Midbrain (tissue), 1 donor: Measurements from ENCODE around the gene CYP3A7.
"Not testable (repeated sequence)": the region's sequence is repeated elsewhere in the genome, so short reads cannot be mapped to it uniquely, and the experiment has no call there.

ENCODE experiments used
- DNase-seq: peaks from one replicate; lab custom pipeline; 2025; lab: John Stamatoyannopoulos, UW

The CYP3A7 gene

DNA sequence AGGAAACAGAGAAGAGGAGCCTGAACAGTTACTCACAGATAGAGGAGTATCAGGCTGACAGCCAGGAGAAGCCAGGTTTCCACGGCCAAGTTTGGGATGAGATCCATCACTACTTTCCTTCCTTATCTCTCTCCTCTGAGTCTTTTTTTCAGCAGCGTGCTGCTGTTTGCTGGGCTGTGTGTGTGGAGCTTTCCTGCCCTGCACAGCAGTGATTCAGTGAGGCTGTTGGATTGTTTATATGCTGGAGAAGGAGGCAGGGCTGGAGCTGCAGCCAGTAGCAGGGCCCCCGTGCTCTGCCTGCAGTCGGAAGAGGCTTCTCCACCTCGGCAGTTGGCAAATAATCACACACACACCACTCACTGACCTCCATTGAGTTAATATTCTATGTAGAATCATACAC, at the start of gene CYP3A7:
Gene CYP3A7 (minus strand): TSS at position 210 of the 400 bp plus-strand sequence. CDS start 103 bp downstream, at position 107.
- no peak for DNase-seq

DNA sequence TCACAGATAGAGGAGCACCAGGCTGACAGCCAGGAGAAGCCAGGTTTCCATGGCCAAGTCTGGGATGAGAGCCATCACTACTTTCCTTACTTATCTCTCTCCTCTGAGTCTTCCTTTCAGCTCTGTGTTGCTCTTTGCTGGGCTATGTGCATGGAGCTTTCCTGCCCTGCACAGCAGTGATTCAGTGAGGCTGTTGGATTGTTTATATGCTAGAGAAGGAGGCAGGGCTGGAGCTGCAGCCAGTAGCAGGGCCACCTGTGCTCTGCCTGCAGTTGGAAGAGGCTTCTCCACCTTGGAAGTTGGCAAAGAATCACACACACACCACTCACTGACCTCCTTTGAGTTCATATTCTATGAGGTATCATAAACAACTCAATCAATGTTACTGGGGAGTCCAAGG, 49.0 kb upstream of the CYP3A7 start, which contains the start of gene CYP3A4:
Gene CYP3A4 (minus strand): TSS at position 178 of the 400 bp plus-strand sequence. CDS start 103 bp downstream, at position 75.
- DNase-seq, result no peak

DNA sequence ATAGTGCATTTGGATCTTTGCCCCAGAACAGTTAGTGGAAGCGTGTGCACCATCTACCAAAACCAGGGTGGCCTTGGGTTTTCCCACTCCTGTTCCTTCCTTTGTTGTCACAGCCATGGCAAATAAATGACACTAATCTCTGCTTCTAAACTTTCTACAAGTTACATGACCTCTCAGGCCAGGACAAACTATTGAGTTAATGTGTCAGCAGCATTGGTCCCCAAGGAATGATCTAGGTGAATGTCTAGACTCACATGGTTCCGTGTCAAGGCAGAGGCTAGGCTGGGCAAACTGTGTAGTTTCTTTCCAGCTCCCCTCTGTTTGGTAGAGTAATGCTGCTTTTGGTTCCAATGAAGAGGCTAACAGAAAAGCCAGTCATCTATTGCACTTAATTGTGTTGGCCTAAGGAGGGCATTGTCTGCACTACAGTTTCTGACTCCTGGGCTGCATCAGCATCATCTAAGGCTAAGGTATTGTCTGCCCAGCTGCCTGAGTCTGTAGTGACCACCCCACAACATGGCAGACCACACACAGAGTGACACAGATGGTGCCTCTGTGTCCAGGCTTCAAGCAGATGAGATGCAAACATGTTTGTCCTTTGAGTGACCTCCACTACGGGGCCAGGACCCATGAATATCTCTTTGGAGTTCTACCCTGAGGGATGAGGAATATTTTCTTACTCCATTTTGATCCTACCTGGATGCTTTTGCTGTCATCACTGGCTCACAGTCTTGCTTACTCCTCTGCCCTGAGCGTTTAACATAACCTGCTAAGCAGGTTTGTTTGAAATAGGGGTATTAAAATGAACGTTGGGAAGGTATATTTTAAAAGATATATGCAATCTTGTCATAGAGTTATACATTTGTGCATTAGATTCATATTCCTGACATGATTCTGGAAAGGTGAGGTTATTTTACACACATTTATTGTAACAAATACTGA, 47.3 kb upstream of the CYP3A7 start:
- no peak for DNase-seq

DNA sequence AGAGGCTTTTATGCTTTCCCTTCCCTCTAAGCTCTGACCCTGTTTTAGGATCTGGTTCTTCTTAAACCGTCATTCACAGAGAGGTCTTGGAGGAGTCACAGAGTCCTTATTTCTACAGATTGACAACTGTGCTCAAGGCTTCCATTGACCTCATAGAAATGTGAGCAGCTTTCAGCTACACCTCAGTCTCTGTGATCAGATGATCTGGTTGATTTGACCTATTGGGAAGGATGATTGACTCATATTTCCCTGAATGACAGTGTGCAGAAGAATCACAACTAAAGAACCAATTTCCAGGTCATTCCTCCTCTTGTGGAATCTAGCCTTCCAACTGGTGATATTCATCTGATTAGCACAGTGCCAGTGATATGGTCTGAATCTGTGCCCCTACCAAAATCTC, 45.6 kb upstream of the CYP3A7 start:
- DNase-seq, result no peak

DNA sequence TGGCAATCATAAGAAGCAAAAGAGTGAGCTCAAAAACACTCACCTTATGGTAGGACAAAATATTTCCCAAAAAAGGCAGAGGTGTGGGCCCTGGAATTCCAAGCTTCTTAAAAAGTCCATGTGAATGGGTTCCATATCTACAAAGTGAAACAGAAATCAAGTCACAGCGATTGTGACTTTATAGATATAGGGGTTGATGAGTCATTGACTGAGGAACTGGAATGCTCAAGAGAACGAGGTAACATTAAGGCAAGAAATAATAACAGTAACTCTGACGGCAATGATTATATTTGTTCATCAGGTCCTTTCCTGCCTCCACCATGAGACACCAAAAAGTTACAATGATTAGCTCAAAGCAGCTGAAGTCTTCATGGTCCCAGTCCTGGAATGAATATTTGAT, 45.0 kb upstream of the CYP3A7 start:
- DNase-seq, result no peak

DNA sequence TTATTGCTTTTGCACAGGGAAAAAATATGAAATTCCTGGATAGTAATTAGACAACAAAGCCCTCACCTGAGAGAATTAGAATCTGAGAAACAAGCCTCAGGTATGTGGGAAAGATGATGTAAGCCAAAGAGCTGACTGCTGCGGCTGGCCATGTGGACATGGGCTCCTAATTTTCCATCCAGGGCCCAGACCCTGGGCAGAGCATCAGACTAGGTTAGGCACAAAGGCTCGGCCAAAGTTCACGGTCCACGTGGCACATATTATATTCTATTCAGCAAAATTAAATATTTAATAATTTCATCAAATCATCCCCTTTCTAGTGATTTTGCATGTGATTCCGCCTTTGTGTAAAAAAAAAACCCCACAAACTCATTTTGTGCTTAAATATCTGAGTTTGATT, 43.9 kb upstream of the CYP3A7 start:
- no peak for DNase-seq

DNA sequence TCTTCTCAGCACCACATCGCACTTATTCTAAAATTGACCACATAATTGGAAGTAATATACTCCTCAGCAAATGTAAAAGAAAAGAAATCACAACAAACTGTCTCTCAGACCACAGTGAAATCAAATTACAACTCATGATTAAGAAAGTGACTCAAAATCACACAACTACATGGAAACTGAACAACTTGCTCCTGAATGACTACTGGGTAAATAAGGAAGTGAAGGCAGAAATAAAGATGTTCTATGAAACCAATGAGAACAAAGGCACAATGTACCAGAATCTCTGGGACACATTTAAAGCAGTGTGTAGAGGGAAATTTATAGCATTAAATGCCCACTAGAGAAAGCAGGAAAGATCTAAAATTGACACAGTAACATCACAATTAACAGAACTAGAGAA, 38.4 kb upstream of the CYP3A7 start:
- DNase-seq, result not testable (repeated sequence)

DNA sequence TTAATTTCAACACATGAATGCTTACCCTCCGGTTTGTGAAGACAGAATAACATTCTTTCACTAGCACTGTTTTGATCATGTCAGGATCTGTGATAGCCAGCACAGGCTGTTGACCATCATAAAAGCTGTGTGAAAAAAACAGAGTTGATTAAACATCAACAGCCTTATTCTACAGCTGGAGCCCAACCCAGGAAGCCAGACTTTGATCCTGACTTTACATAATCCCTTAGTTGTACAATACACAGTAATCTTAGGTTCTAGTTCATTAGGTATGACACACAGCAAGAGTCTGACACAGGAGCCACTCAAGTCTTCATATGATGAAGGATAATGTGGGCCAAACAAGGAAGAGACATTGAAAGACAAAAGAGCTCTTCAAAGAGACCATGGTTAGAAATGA, 37.6 kb upstream of the CYP3A7 start:
- no peak for DNase-seq

DNA sequence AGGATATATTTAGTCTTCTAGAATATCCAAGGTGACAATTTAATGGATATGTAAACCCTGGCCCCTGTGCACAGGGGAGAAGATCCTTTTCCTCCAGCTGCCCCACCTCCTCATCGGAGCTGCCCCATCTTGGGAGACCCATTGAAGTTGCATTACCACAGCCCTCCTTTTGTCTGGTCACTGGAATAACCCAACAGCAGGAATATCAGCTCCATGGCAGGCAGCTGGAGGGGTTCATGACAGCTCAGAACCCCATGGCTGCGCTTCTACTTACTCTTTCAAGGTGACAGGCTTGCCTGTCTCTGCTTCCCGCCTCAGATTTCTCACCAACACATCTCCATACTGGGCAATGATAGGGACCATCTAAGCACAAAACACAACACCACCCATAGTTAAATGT, 34.5 kb upstream of the CYP3A7 start:
- DNase-seq, result not testable (repeated sequence)

DNA sequence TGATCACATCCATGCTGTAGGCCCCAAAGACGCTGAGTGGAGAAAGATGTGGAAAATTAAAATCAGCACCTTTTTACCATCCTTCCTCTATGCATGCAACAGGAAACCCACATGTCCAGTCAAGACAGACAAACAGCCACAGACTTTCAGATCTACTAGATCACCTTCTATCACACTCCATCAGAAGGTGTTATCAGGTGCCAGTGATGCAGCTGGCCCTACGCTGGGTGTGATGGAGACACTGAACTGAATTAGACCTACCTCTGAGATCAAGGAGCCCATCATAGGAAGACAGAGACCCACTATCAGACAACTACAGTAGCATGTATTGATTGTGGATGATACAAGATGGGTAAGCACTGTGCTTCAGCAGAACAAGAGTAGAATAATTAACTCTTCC, 33.5 kb upstream of the CYP3A7 start:
- no peak for DNase-seq

DNA sequence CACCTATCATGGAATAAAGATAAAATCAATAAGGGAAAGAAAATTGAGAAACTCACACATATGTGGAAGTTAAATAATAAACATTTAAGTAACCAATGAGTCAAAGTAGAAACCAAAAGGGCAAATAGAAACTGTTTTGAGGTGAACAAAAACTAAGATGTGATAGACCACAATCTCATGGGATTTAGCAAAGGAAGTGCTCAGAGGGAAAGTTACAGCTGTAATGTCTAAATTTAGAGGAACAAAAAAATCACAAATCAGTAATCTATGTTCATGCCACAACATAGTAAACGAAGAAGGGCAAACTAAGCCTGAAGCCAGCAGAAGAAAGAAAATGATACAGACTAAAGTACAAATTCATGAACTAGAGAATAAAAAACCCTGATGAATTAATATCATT, 32.7 kb upstream of the CYP3A7 start:
- DNase-seq, result no peak

DNA sequence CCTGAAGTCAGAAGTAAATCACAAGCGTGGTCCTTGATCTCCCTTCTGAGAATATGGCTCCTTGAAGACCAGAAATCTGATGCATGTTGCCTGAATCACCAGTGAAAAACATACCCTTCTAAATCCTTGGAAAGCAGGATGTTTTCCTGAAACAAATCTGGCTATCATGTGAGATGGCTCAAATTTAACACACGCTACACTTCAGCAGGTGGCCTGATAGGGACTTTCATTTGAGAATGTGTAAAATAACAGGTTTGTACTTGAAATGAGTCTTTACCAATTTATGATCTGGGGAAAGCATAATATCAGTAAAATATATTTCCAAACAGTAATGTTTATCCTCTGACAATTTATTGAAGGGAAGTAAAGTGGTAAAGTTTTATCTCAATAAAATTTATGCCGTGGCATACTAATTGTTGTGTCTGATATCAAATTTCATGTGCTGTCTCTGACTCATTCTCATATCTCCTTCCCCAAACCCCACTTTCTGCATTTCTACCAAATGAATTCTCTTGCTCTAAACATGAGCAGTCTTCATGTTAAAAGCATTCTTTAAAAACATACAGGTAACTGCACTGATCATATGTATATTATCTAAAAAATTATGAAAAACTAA, 31.6 kb upstream of the CYP3A7 start:
- DNase-seq, result no peak

DNA sequence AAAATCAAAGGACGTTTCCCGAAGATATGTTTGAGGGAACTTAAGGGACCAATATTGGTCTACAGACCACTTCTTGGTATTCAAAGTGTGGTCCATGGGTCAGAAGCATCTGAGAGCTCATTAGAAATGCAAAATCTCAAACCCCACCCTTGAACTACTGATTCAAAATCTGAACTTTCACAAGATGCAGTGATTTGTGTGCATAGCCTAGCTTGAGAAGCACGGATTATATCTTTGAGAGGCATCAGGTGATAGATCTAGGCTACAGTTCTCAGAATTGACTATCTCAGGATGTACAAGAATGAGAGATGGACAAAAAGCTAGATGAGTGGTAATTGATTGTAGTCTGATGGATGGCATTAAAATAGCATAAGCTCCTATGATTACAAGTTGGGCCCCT, 29.5 kb upstream of the CYP3A7 start:
- no peak for DNase-seq

DNA sequence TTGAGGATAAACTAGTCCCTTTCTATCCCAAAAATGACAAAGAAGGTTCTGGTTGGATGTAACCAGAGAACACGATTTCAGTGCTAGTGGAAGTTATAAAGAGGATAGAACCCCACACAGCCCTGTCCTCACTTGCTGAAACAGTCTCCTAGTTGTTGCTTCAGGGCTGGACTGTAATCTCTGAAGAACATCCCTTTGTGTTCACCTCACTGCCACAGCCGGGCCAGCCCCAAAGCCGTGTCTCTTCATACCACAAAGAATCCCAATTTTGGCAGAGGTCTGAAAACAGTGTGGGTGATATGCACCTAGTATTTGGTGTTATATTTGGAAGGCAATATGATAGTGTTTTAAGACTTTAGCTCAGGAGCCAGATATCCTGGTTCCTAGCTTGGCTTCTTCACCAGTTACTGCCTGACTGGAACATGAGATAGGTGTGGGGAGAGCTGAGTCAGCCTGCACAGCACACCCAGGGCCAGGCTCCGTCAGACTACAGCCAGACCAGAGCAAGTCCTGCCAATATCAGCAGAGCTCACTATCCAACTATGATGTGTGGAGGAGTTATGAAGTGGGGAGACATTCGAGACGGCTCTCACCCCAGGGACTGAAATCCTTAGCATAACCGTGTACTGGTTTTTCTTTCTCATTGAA, 27.8 kb upstream of the CYP3A7 start:
- DNase-seq, result no peak

DNA sequence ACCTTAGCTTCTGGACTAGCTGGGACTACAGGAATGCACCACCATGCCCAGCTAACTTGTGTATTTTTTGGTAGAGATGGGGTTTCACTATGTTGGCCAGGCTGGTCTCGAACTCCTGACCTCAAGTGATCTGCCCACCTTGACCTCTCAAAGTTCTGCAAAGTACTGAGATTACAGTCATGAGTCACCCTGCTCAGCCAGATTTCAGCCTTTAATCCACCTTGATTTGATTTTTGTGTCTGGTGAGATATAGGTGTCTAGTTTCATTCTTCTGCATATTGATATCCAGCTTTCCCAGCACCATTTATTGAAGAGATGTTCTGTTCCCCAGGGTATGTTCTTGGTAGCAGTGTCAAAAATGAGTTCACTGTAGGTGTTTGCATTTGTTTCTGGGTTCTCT, 20.1 kb upstream of the CYP3A7 start:
- DNase-seq, result no peak

DNA sequence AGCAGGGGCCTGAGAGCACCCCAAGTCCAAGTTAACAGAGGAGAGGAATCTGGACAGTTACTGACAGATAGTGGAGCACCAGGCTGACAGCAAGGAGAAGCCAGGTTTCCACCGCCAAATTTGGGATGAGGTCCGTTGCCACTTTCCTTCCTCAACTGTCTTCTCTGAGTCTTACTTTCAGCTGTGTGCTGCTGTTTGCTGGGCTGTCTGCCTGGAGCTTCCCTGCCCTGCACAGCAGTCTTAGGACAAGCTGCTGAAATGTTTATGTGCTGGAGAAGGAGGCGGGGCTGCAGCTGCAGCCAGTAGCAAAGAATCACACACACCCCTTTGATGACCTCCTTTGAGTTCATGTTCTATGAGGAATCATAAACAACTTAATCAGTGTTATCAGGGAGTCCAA, 17.4 kb upstream of the CYP3A7 start:
- DNase-seq, result no peak

DNA sequence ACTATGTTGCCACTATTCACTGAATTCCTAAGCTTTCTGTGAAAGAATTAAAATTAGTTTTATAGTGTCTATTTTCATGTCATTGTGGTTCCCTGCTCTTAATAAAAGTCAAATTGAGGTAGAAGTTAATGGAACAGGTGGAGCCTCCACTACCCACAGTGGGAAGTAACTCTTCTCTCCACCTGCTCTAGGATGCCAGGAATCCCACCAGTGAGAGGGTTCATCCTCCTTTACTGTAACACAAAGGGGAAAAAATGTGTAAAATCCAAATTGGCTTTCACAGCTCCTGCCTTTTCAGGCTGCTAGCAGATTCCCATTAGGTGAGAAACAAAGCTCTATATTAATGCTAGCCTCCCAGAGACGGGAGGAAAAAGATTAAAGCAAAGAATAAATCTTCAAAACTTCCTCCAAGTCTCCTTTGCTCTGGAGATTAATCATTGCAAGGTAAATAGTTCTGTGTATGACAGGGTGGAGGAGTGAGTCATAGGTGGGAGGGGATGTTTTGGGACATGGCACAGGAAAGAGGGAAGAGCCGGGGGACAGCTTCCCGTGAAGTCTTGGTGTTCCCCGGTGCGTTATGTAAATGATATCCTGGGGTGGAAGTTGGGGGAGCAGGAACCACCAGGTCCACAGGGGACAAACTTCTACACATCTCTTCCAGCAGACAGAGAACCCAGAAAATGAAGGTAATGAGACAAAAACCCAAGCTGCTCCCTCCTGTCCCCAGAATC, 16.5 kb upstream of the CYP3A7 start:
- DNase-seq, result not testable (repeated sequence)

DNA sequence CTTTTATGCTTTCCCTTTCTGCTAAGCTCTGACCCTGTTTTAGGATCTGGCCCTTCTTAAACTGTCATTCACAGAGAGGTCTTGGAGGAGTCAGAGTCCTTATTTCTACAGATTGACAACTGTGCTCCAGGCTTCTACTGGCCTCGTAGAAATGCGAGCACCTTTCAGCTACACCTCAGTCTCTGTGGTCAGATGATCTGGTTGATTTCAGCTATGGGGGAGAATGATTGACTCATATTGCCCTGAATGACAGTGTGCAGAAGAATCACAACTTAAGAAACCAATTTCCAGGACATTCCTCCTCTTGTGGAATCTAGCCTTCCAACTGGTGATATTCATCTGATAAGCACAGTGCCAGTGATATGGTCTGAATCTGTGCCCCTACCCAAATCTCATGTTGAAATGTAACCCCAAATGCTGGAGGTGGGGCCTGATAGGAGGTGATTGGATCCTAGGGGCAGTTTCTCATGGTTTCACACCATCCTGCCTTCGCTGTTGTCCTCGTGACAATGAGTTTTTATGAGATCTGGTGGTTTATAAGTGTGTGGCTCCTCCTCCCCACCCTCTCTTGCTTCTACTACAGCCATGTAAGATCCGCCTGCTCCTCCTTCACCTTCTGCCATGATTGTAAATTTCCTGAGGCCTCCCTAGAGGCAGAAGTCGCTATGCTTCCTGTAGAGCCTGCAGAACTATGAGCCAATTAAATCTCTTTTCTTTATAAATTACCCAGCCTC, 14.0 kb upstream of the CYP3A7 start:
- DNase-seq, result no peak

DNA sequence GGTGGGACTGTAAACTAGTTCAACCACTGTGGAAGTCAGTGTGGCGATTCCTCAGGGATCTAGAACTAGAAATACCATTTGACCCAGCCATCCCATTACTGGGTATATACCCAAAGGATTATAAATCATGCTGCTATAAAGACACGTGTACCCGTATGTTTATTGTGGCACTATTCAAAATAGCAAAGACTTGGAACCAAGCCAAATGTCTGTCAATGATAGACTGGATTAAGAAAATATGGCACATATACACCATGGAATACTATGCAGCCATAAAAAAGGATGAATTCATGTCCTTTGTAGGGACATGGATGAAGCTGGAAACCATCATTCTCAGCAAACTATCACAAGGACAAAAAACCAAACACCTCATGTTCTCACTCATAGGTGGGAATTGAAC, 11.9 kb upstream of the CYP3A7 start:
- DNase-seq, result not testable (repeated sequence)

DNA sequence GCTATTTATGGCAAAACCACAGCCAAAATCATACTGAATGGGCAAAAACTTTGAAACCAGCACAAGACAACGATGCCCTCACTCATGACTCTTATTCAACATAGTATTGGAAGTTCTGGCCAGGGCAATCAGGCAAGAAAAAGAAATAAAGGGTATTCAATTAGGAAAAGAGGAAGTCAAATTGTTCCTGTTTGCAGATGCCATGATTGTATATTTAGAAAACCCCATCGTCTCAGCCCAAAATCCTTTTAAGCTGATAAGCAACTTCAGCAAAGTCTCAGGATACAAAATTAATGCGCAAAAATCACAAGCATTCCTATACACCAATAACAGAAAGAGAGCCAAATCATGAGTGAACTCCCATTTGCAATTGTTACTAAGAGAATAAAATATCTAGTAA, 10.4 kb upstream of the CYP3A7 start:
- not testable (repeated sequence) for DNase-seq

DNA sequence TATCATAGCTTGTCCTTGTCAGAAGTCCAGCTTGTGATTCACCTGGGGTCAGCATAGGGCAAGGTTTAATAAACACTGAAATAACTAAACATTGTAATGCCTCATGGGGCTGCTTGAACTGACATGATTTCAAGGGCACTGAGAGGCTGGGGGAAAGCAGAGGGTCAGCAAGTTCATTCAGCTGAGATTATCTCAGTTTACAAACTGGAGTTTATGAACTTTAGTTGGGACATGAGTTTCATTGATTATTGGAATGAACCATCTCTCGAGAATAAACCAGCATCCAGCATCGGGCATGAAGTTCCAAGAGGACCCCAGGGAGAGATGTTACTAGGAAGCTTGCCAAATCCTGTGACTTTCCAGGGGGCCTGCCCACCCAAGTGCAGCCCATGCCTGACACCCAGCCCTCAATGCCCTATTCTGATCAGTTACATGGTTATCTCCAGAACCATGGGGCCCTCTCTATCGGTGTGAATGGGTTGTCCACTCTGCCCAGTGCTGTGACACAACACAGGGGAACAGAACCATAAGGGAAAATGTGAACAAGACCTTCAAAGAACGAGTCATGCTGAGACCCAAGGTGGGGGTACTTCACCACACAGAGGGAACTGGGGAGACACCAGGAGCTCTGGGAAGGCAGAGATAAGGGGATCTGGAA, 7.9 kb upstream of the CYP3A7 start:
- no peak for DNase-seq
